HepG2 (cell line): Measurements from ENCODE around the gene NAV2. TPM values are rescaled to one million over a fixed set of nuclear protein-coding genes. Genes with fewer than 3 reads are reported as not detected.

ENCODE experiments used
- AFF4 ChIP-seq: sonication (generic); formaldehyde crosslinking; IDR thresholded peaks from 2 replicates; pipeline ENCODE4 v1.4.0; 2020; ENCODE audit warnings: missing genetic modification reagents
- ASH2L ChIP-seq: fragments of 300-600, 200-600 bp; sonication (generic); IDR thresholded peaks from 2 replicates; pipeline ENCODE4 v1.7.0; 2017; ENCODE audit warnings: low read depth, mild to moderate bottlenecking, moderate library complexity, mixed read lengths, low read length; ENCODE audit not compliant: insufficient read length
- BCLAF1 ChIP-seq: fragments of 450-650 bp; IDR thresholded peaks from 2 replicates; pipeline ENCODE4 v1.6.1; 2017; ENCODE audit warnings: mild to moderate bottlenecking
- CCDC6 ChIP-seq: sonication (generic); formaldehyde crosslinking; IDR thresholded peaks from 2 replicates; pipeline ENCODE4 v1.8.1; 2022; ENCODE audit warnings: mild to moderate bottlenecking, missing genetic modification reagents, moderate library complexity
- FOXA3 ChIP-seq: IDR thresholded peaks from 2 replicates; pipeline ENCODE4 v1.6.1; 2016; ENCODE audit warnings: missing genetic modification reagents, missing compliant biosample characterization
- GATA4 ChIP-seq: sonication (generic); IDR thresholded peaks from 2 replicates; pipeline ENCODE4 v1.6.1; 2016; ENCODE audit warnings: antibody characterized with exemption, low read depth, borderline replicate concordance
- HNRNPUL1 ChIP-seq: fragments of 200-400 bp; formaldehyde crosslinking; IDR thresholded peaks from 2 replicates; pipeline ENCODE4 v1.6.1; 2017; ENCODE audit warnings: low read depth, mild to moderate bottlenecking, low read length, moderate library complexity
- IRX3 ChIP-seq: sonication (generic); formaldehyde crosslinking; IDR thresholded peaks from 2 replicates; pipeline ENCODE4 v1.8.1; 2023; ENCODE audit warnings: mild to moderate bottlenecking, low read depth, missing genetic modification reagents, borderline replicate concordance
- MAFF ChIP-seq: IDR thresholded peaks from 2 replicates; pipeline ENCODE4 v1.6.1; 2011; ENCODE audit warnings: low read depth, low read length, improper control_type of control experiment
- MLX ChIP-seq: IDR thresholded peaks from 2 replicates; pipeline ENCODE4 v1.6.1; 2016
- MTF1 ChIP-seq: sonication (generic); formaldehyde crosslinking; IDR thresholded peaks from 2 replicates; pipeline ENCODE4 v1.5.0; 2020; ENCODE audit warnings: missing genetic modification reagents
- PHF8 ChIP-seq: sonication (generic); formaldehyde crosslinking; IDR thresholded peaks from 2 replicates; pipeline ENCODE4 v1.5.0; 2020; ENCODE audit warnings: missing genetic modification reagents
- RBM39 ChIP-seq: fragments of 200-400 bp; formaldehyde crosslinking; IDR thresholded peaks from one replicate; pipeline ENCODE4 v1.6.1; 2018; ENCODE audit warnings: antibody characterized with exemption, mild to moderate bottlenecking, low read depth, low read length; ENCODE audit not compliant: poor library complexity, severe bottlenecking
- REL ChIP-seq: sonication (generic); formaldehyde crosslinking; conservative IDR thresholded peaks from 2 replicates; pipeline ENCODE4 v1.8.0; 2022; ENCODE audit warnings: mild to moderate bottlenecking, missing genetic modification reagents, moderate library complexity
- SOX13 ChIP-seq, 3 experiments: fragments of 450-650 bp in 1 of 3; sonication (generic) in 1 of 3; formaldehyde crosslinking in 1 of 3; IDR thresholded peaks in 2 of 3; conservative IDR thresholded peaks in 1 of 3; 2 replicates each; pipeline versions ENCODE4 v1.5.0 to v1.6.1; 2016 to 2020; ENCODE audit warnings: antibody characterized with exemption in 1 of 3, mild to moderate bottlenecking in 1 of 3, missing compliant biosample characterization in 1 of 3, missing genetic modification reagents in 1 of 3, moderate library complexity in 1 of 3
- ZNF207 ChIP-seq: fragments of 450-650 bp; IDR thresholded peaks from 2 replicates; pipeline ENCODE4 v1.6.1; 2016; ENCODE audit warnings: antibody characterized with exemption, borderline replicate concordance
- ZNF256 ChIP-seq: sonication (generic); formaldehyde crosslinking; conservative IDR thresholded peaks from 2 replicates; pipeline ENCODE4 v1.4.0; 2020; ENCODE audit warnings: missing genetic modification reagents
- ZNF446 ChIP-seq: sonication (generic); formaldehyde crosslinking; IDR thresholded peaks from 2 replicates; pipeline ENCODE4 v1.5.0; 2020; ENCODE audit warnings: mild to moderate bottlenecking, missing genetic modification reagents
- ZNF724P ChIP-seq: sonication (generic); formaldehyde crosslinking; IDR thresholded peaks from 2 replicates; pipeline ENCODE4 v1.8.0; 2022; ENCODE audit warnings: missing genetic modification reagents, borderline replicate concordance
- ZNF784 ChIP-seq: sonication (generic); formaldehyde crosslinking; IDR thresholded peaks from 2 replicates; pipeline ENCODE4 v1.5.1; 2020; ENCODE audit warnings: missing genetic modification reagents, mild to moderate bottlenecking, borderline replicate concordance
- polyA plus RNA-seq, 8 experiments: library from polyadenylated mRNA; depleted of rRNA in 3 of 8; stranded (reverse) in 7 of 8; unstranded in 1 of 8; fragments of >200 nt; fragmentation: Illumina TruSeq in 4 of 8; extraction: Trizol in 4 of 8; gene quantifications; 2 replicates each; pipeline versions ENCODE4 v1.2.1 to v1.2.3, GENCODE V29; 2011 to 2016; ENCODE audit warnings: low read depth in 4 of 8, missing spikeins in 1 of 8, mixed read lengths in 1 of 8; ENCODE audit not compliant: insufficient read depth in 1 of 8
- total RNA-seq, 5 experiments: library from RNA; depleted of rRNA; stranded (reverse); fragments of >200 nt; fragmentation: Illumina TruSeq; extraction: Trizol; gene quantifications; 2 replicates each; pipeline ENCODE4 v1.2.3, GENCODE V29; 2016; ENCODE audit warnings: low read depth in 1 of 5

Gene NAV2
- total and polyA plus RNA-seq, 2 of the 13 experiments (the other 11 are each of a cell fraction or from before 2014, with no cell fraction given), result 9.3 to 34.6 TPM

- TF ChIP-seq CCDC6 (CRISPR knock-in tag) (no peak), AFF4 (CRISPR knock-in tag) (no peak; the same call in 1 of the 2 replicates), IRX3 (CRISPR knock-in tag) (no peak), GATA4 (peak; percentile 15; the same call in 1 of the 2 replicates), MLX (CRISPR knock-in tag) (no peak; the same call in 1 of the 2 replicates), HNRNPUL1 (no peak), SOX13 (IDR thresholded peaks at IDR 0.05) (no peak; the same call in 1 of the 2 replicates), SOX13 (CRISPR knock-in tag; conservative IDR thresholded peaks at IDR 0.05 in 1 of 2, IDR thresholded peaks at IDR 0.05 in 1 of 2) (peak in 1 of 2 experiments; percentile 73; a peak in 2 of 4 replicates), ZNF724P (no peak), ASH2L (peak; percentile 86), ZNF784 (no peak; the same call in 1 of the 2 replicates), FOXA3 (CRISPR knock-in tag) (peak; percentile 86), ZNF207 (no peak), MAFF (no peak), REL (no peak), BCLAF1 (no peak), RBM39 (no peak), MTF1 (CRISPR knock-in tag) (no peak), ZNF256 (CRISPR knock-in tag) (no peak), ZNF446 (CRISPR knock-in tag) (no peak), PHF8 (no peak)
These were observed 199.7 kb downstream of the NAV2 start (continued) for GRCh38 chr11:19912115-19912957.
